Lower leg skin (tissue), 3 donors: ENCODE results near the gene IFT74.

Experiments
- CTCF ChIP-seq, 3 donors: fragments of 450-650 bp; IDR thresholded peaks; one replicate each; pipeline ENCODE4 v1.5.1; 2016; ENCODE audit warnings: antibody characterized with exemption in 3 of 3, mild to moderate bottlenecking in 3 of 3, moderate library complexity in 2 of 3
- POLR2A ChIP-seq, 2 donors: fragments of 450-650 bp; IDR thresholded peaks; one replicate each; pipeline ENCODE4 v1.6.1; 2016 to 2017; ENCODE audit warnings: antibody characterized with exemption in 2 of 2, mild to moderate bottlenecking in 1 of 2, moderate library complexity in 1 of 2

- TF ChIP-seq CTCF (IDR thresholded peaks at IDR 0.05) (no peak), POLR2A (IDR thresholded peaks at IDR 0.05) (no peak)
Measured at GRCh38 chr9:26951794-26952193, 4.4 kb upstream of the IFT74 start.
